SK-N-SH (cell line): Measurements from ENCODE around the gene TNNT2. TPM values are rescaled to one million over a fixed set of nuclear protein-coding genes. Genes with fewer than 3 reads are reported as not detected.

ENCODE experiments used
- CTCF ChIA-PET: fragments of 300-600, 350-600 bp; formaldehyde crosslinking; extraction: SDS; loops from one replicate; lab custom pipeline; 2021; lab: Yijun Ruan, JAX
- POLR2A ChIA-PET: fragments of 350-600 bp; sonication (Branson Sonifier 250); formaldehyde crosslinking; extraction: SDS; loops from one replicate; lab custom pipeline; 2020; ENCODE audit warnings: antibody characterized with exemption, inconsistent platforms; lab: Yijun Ruan, JAX
- DNase-seq: peaks from one replicate; pipeline ENCODE4 v3.0.0; 2012
- H2AFZ ChIP-seq: fragments of 200-600 bp; sonication (generic); 2 replicates; pipeline ENCODE4 v1.8.1; 2016; ENCODE audit warnings: antibody characterized with exemption, mild to moderate bottlenecking, low read depth
- H3F3A ChIP-seq: fragments of 200-600 bp; sonication (generic); replicated peaks from 2 replicates; pipeline ENCODE3; 2016; ENCODE audit warnings: antibody characterized with exemption, mild to moderate bottlenecking; ENCODE audit not compliant: insufficient read depth
- H3K27ac ChIP-seq, 2 experiments: fragments of 200-500 bp in 1 of 2; fragments of 200-600 bp in 1 of 2; sonication (Bioruptor generic) in 1 of 2; sonication (generic), shearing (Covaris generic) in 1 of 2; 2 replicates each; pipeline versions ENCODE4 v1.5.1 to v1.6.1; 2014 to 2016; ENCODE audit warnings: low read depth in 2 of 2, inconsistent platforms in 1 of 2, low read length in 1 of 2, mild to moderate bottlenecking in 1 of 2, mixed read lengths in 1 of 2
- H3K27me3 ChIP-seq: fragments of 200-600 bp; sonication (generic), shearing (Covaris generic); 2 replicates; pipeline ENCODE4 v1.6.1; 2016; ENCODE audit warnings: mixed run types; ENCODE audit not compliant: insufficient read depth
- H3K36me3 ChIP-seq, 2 experiments: fragments of 200-500 bp in 1 of 2; fragments of 200-600 bp in 1 of 2; sonication (Bioruptor generic) in 1 of 2; sonication (generic) in 1 of 2; replicated peaks in 1 of 2; 2 replicates each; pipeline versions ENCODE3 to v1.5.1; 2014 to 2016; ENCODE audit warnings: low read length in 1 of 2, mild to moderate bottlenecking in 1 of 2; ENCODE audit not compliant: insufficient read depth in 2 of 2, control insufficient read depth in 1 of 2
- H3K4me1 ChIP-seq, 2 experiments: fragments of 200-500 bp in 1 of 2; fragments of 200-600 bp in 1 of 2; sonication (Bioruptor generic) in 1 of 2; sonication (generic), shearing (Covaris generic) in 1 of 2; 2 replicates each; pipeline versions ENCODE4 v1.5.1 to v1.6.1; 2014 to 2016; ENCODE audit warnings: low read depth in 1 of 2, low read length in 1 of 2, mixed run types in 1 of 2; ENCODE audit not compliant: insufficient read depth in 2 of 2, control insufficient read depth in 1 of 2
- H3K4me2 ChIP-seq: fragments of 200-600 bp; sonication (generic), shearing (Covaris generic); 2 replicates; pipeline ENCODE4 v1.6.1; 2017; ENCODE audit warnings: mixed run types
- H3K4me3 ChIP-seq, 2 experiments: fragments of 200-500 bp in 1 of 2; fragments of 200-600 bp in 1 of 2; sonication (Bioruptor generic) in 1 of 2; sonication (generic), shearing (Covaris generic) in 1 of 2; 2 replicates each; pipeline versions ENCODE4 v1.5.1 to v1.8.1; 2014 to 2016; ENCODE audit warnings: low read depth in 2 of 2, inconsistent platforms in 1 of 2, low read length in 1 of 2, mild to moderate bottlenecking in 1 of 2, mixed read lengths in 1 of 2, moderate library complexity in 1 of 2
- H3K79me2 ChIP-seq: fragments of 200-600 bp; sonication (generic); 2 replicates; pipeline ENCODE4 v1.8.1; 2017; ENCODE audit warnings: mild to moderate bottlenecking; ENCODE audit not compliant: insufficient read depth
- H3K9ac ChIP-seq: fragments of 200-600 bp; sonication (generic); 2 replicates; pipeline ENCODE4 v1.6.1; 2017; ENCODE audit warnings: mixed run types
- H3K9me2 ChIP-seq: fragments of 200-600 bp; sonication (generic); 2 replicates; pipeline ENCODE4 v1.6.1; 2017; ENCODE audit warnings: mixed run types
- H3K9me3 ChIP-seq: fragments of 200-600 bp; sonication (generic); 2 replicates; pipeline ENCODE4 v1.6.1; 2017; ENCODE audit warnings: mixed run types, mild to moderate bottlenecking, moderate library complexity
- H4K20me1 ChIP-seq: fragments of 200-600 bp; sonication (generic); 2 replicates; pipeline ENCODE4 v1.6.1; 2017; ENCODE audit warnings: mild to moderate bottlenecking, mixed run types; ENCODE audit not compliant: insufficient read depth
- EP300 ChIP-seq, 2 experiments: IDR thresholded peaks; 2 replicates each; pipeline versions ENCODE4 v1.4.0 to v1.6.1; 2012; ENCODE audit warnings: borderline replicate concordance in 1 of 2, low read depth in 1 of 2, low read length in 1 of 2
- EZH2phosphoT487 ChIP-seq: fragments of 200-600 bp; sonication (generic); IDR thresholded peaks from 2 replicates; pipeline ENCODE4 v1.6.1; 2017; ENCODE audit warnings: low read depth, mixed run types, mild to moderate bottlenecking, antibody characterized with exemption, moderate library complexity, borderline replicate concordance
- FOSL2 ChIP-seq: IDR thresholded peaks from 2 replicates; pipeline ENCODE4 v1.4.0; 2012; ENCODE audit warnings: low read depth, mild to moderate bottlenecking, moderate library complexity, borderline replicate concordance
- FOXJ3 ChIP-seq: sonication (generic); formaldehyde crosslinking; IDR thresholded peaks from 2 replicates; pipeline ENCODE4 v1.5.1; 2020; ENCODE audit warnings: mild to moderate bottlenecking, missing genetic modification reagents
- FOXM1 ChIP-seq: IDR thresholded peaks from 2 replicates; pipeline ENCODE4 v1.4.0; 2012; ENCODE audit warnings: low read depth, mild to moderate bottlenecking
- GABPA ChIP-seq: IDR thresholded peaks from 2 replicates; pipeline ENCODE4 v1.4.0; 2012; ENCODE audit warnings: low read depth, mild to moderate bottlenecking
- JUND ChIP-seq: IDR thresholded peaks from 2 replicates; pipeline ENCODE4 v1.4.0; 2012
- MEF2A ChIP-seq: IDR thresholded peaks from 2 replicates; pipeline ENCODE4 v1.4.0; 2012; ENCODE audit warnings: low read depth, borderline replicate concordance
- MXI1 ChIP-seq: IDR thresholded peaks from 2 replicates; pipeline ENCODE4 v1.6.1; 2012; ENCODE audit warnings: mild to moderate bottlenecking, low read depth, low read length, improper control_type of control experiment
- NFIC ChIP-seq: IDR thresholded peaks from 2 replicates; pipeline ENCODE4 v1.4.0; 2012; ENCODE audit warnings: borderline replicate concordance
- NRF1 ChIP-seq: IDR thresholded peaks from 2 replicates; pipeline ENCODE4 v1.6.1; 2012; ENCODE audit warnings: low read depth, mild to moderate bottlenecking, low read length
- POLR2AphosphoS5 ChIP-seq: IDR thresholded peaks from 2 replicates; pipeline ENCODE4 v1.6.1; 2012; ENCODE audit warnings: low read depth, low read length
- RAD21 ChIP-seq: IDR thresholded peaks from 2 replicates; pipeline ENCODE4 v1.6.1; 2012; ENCODE audit warnings: mild to moderate bottlenecking, low read length
- RCOR1 ChIP-seq: fragments of 150-350 bp; IDR thresholded peaks from 2 replicates; pipeline ENCODE4 v1.6.1; 2017; ENCODE audit warnings: antibody characterized with exemption, low read length
- RFX5 ChIP-seq: IDR thresholded peaks from 2 replicates; pipeline ENCODE4 v1.6.1; 2012; ENCODE audit warnings: mild to moderate bottlenecking, improper control_type of control experiment, low read length
- SIN3A ChIP-seq: IDR thresholded peaks from 2 replicates; pipeline ENCODE4 v1.6.1; 2012; ENCODE audit warnings: low read depth, mild to moderate bottlenecking, low read length, moderate library complexity, borderline replicate concordance
- SMC3 ChIP-seq: IDR thresholded peaks from 2 replicates; pipeline ENCODE4 v1.6.1; 2012; ENCODE audit warnings: low read depth, low read length, improper control_type of control experiment
- TEAD4 ChIP-seq: IDR thresholded peaks from 2 replicates; pipeline ENCODE4 v1.4.0; 2012; ENCODE audit warnings: mild to moderate bottlenecking, borderline replicate concordance; ENCODE audit not compliant: insufficient read depth
- YY1 ChIP-seq: IDR thresholded peaks from 2 replicates; pipeline ENCODE4 v1.4.0; 2012; ENCODE audit warnings: low read depth, mild to moderate bottlenecking
- WGBS: methylation state at CpG from one replicate; pipeline ENCODE4 v1.1.6; 2017; ENCODE audit warnings: low lambda C conversion rate; 5-methylcytosine and 5-hydroxymethylcytosine counted together
- polyA plus RNA-seq, 3 experiments: library from polyadenylated mRNA; depleted of rRNA; stranded (reverse); fragments of >200 nt; gene quantifications; 2 replicates each; pipeline ENCODE4 v1.2.3, GENCODE V29; 2012
- TF ChIP-seq, protein P1 (sequence below): fragments of 150-350 bp; IDR thresholded peaks from 2 replicates; pipeline ENCODE4 v1.6.1; 2016; ENCODE audit warnings: mild to moderate bottlenecking, low read depth, low read length
- TF ChIP-seq, protein P2 (sequence below): IDR thresholded peaks from 2 replicates; pipeline ENCODE4 v1.4.0; 2012; ENCODE audit warnings: low read depth
- TF ChIP-seq, protein P3 (sequence below): IDR thresholded peaks from 2 replicates; pipeline ENCODE4 v1.4.0; 2012; ENCODE audit warnings: low read depth, borderline replicate concordance

Gene TNNT2
- polyA plus RNA-seq, 1 of the 3 experiments (the other 2 are of a cell fraction) = 0.33 TPM

DNA sequence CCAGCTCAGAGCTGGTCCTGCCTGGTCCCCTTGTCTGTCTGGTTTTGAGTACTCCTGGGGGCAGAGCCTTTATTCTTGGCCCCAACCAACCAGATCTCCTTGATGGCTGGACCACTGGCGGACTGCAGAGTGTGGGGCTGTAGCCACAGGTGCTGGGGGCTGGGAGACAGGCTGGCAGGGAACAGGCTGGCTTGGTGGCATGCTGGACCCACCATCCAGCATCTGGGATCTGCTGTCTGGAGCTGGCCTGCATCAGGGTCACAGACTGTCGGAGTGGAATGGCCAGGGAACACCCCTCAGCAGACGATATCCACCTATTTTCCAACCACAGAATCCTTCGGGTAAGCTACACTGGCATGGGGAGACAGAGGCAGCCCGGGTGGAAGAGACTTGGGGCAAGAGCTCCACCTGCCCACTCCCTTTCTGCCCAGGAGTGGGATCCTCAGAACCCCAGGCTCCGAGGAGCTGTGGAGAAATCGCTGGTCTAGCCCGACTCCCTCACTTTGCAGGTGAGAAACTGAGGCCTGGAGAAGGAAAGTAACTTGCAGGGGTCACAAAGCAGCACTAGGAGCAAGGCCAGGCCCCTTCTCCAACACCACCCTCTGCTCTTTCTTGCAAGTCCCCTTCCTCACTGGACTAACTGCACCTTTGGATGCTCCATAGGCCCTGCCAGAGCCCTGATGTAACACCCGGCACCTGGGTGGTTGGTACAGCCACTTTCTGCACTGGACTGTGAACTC, 40.6 kb downstream of the TNNT2 start (continued):
- TF ChIP-seq, protein P1, sequence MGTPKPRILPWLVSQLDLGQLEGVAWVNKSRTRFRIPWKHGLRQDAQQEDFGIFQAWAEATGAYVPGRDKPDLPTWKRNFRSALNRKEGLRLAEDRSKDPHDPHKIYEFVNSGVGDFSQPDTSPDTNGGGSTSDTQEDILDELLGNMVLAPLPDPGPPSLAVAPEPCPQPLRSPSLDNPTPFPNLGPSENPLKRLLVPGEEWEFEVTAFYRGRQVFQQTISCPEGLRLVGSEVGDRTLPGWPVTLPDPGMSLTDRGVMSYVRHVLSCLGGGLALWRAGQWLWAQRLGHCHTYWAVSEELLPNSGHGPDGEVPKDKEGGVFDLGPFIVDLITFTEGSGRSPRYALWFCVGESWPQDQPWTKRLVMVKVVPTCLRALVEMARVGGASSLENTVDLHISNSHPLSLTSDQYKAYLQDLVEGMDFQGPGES = no peak
- TF ChIP-seq, protein P2, sequence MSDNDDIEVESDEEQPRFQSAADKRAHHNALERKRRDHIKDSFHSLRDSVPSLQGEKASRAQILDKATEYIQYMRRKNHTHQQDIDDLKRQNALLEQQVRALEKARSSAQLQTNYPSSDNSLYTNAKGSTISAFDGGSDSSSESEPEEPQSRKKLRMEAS = no peak
- no peak for TF ChIP-seq GABPA
- TF ChIP-seq EZH2phosphoT487 = no peak
- no peak for TF ChIP-seq NFIC

DNA sequence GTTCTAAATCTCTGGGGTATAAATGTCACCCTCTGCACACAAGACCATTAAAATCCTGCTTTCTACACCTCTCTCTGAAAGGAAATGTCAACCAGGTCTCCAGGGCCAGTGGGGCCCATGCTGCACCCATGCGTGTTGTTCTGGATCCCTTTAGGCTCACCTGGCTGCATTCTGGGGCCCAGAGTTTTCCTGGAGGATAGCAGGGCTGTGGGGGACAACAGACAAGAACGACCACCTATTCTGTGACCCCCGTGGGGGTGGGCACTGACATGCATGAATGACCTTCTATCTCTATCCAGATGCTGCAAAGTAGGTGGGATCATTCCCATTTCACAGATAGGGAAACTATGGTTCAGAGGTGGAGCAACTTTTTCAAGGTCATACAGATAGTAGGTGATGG, 41.6 kb downstream of the TNNT2 start:
- Histone ChIP-seq H3K9ac (no peak overlapping the region), H3F3A (no peaks in the 10 kb centered on the region), H2AFZ (no peak overlapping the region), H3K9me3 (peaks cover under 1% of the 10 kb centered on the region; the same call in 1 of the 2 replicates), H3K27me3 (no peaks in the 10 kb centered on the region), H4K20me1 (no peaks in the 10 kb centered on the region), H3K4me2 (no peak overlapping the region), H3K79me2 (no peaks in the 10 kb centered on the region), H3K36me3 (no peaks in the 10 kb centered on the region), H3K4me1 (peaks cover 0 to 9% of the 10 kb centered on the region in 2 experiments; a peak in 3 of 4 replicates), H3K27ac (no peak overlapping the region), H3K4me3 (no peak overlapping the region), H3K9me2 (no peaks in the 10 kb centered on the region)
- 39% methylated on average over 3 of the region's 3 CpGs for WGBS
- DNase-seq = no peak
- POLR2A ChIA-PET = no interaction called here
- TF ChIP-seq EP300 (IDR thresholded peaks at IDR 0.05; ENCODE audit: borderline replicate concordance in 1 of 2, low read depth in 1 of 2, low read length in 1 of 2) (no peak), FOXM1 (no peak), NRF1 (no peak), RFX5 (no peak), RAD21 (no peak), FOSL2 (no peak), MEF2A (no peak), YY1 (no peak), JUND (no peak), FOXJ3 (CRISPR knock-in tag) (no peak), MXI1 (no peak), SIN3A (no peak), SMC3 (no peak), POLR2AphosphoS5 (no peak), TEAD4 (no peak), RCOR1 (no peak)
- TF ChIP-seq, protein P3, sequence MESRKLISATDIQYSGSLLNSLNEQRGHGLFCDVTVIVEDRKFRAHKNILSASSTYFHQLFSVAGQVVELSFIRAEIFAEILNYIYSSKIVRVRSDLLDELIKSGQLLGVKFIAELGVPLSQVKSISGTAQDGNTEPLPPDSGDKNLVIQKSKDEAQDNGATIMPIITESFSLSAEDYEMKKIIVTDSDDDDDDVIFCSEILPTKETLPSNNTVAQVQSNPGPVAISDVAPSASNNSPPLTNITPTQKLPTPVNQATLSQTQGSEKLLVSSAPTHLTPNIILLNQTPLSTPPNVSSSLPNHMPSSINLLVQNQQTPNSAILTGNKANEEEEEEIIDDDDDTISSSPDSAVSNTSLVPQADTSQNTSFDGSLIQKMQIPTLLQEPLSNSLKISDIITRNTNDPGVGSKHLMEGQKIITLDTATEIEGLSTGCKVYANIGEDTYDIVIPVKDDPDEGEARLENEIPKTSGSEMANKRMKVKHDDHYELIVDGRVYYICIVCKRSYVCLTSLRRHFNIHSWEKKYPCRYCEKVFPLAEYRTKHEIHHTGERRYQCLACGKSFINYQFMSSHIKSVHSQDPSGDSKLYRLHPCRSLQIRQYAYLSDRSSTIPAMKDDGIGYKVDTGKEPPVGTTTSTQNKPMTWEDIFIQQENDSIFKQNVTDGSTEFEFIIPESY = no peak
- TF ChIP-seq, protein P2 = no peak
- CTCF ChIA-PET = interaction anchor here (1.3 to 2.9 kb wide), 4 partner anchors 10 to 81 kb away, joined by 3 to 21 read pairs (median 6); no protein-coding TSS in a partner anchor
